Ascending aorta (tissue), 2 donors: ENCODE measurements around the gene RBM22. TPM values are rescaled to one million over a fixed set of nuclear protein-coding genes. Genes with fewer than 3 reads are reported as not detected.
A peak's percentile ranks its signal among the peaks of the same experiment; 100 is the strongest.

ENCODE experiments used
- DNase-seq, 2 donors: peaks; one replicate each; pipeline ENCODE4 v3.0.0-alpha.2; 2019; ENCODE audit warnings: low spot score in 2 of 2
- H3K27ac ChIP-seq, 2 donors: fragments of 200-600 bp; sonication (generic); one replicate each; pipeline ENCODE4 v1.5.1; 2016 to 2017; ENCODE audit warnings: mild to moderate bottlenecking in 1 of 2
- H3K27me3 ChIP-seq: fragments of 200-600 bp; sonication (generic); one replicate; pipeline ENCODE4 v1.5.1; 2017
- H3K36me3 ChIP-seq, 2 donors: fragments of 200-600 bp; sonication (generic); one replicate each; pipeline ENCODE4 v1.5.1; 2016
- H3K4me1 ChIP-seq, 2 donors: fragments of 200-600 bp; sonication (generic); one replicate each; pipeline ENCODE4 v1.5.1; 2016 to 2017; ENCODE audit warnings: mild to moderate bottlenecking in 1 of 2
- H3K4me3 ChIP-seq, 2 donors: fragments of 200-600 bp; sonication (generic); one replicate each; pipeline ENCODE4 v1.5.1; 2016 to 2017; ENCODE audit warnings: mild to moderate bottlenecking in 1 of 2
- H3K9me3 ChIP-seq, 2 donors: fragments of 200-600 bp; sonication (generic); one replicate each; pipeline ENCODE4 v1.5.1; 2016
- CTCF ChIP-seq, 3 experiments: fragments of 200-600 bp in 2 of 3; fragments of 450-650 bp in 1 of 3; sonication (generic) in 2 of 3; IDR thresholded peaks; one replicate each; pipeline ENCODE4 v1.5.1; 2016 to 2019; ENCODE audit warnings: antibody characterized with exemption in 3 of 3, mild to moderate bottlenecking in 1 of 3, moderate library complexity in 1 of 3
- intact Hi-C: fragments of 100-400 bp; cut with DNase I; formaldehyde crosslinking; loops from one replicate; pipeline ENCODE4 v1.15.1; 2023
- total RNA-seq: library from RNA; depleted of rRNA; stranded (reverse); fragments of >200 nt; gene quantifications from one replicate; pipeline ENCODE4 v1.1.0, GENCODE V29; 2016

RBM22 gene
- total RNA-seq, 1 donor from 2014 or later, result 45.3 TPM

- no peak overlapping the region for H3K27ac ChIP-seq
- peaks cover 49 to 64% of the 10 kb centered on the region in 2 donors for H3K36me3 ChIP-seq
- intact Hi-C loops, result no loop called here
- H3K27me3 ChIP-seq, result no peaks in the 10 kb centered on the region
- DNase-seq, result no peak
- no peaks in the 10 kb centered on the region for H3K9me3 ChIP-seq
- H3K4me3 ChIP-seq, result no peak overlapping the region
- no peak for TF ChIP-seq CTCF (IDR thresholded peaks at IDR 0.05)
- H3K4me1 ChIP-seq, result no peaks in the 10 kb centered on the region
Measured at GRCh38 chr5:150690760-150691159, 10.1 kb downstream of the RBM22 start.

GRCh38 chr5:150689120-150689519 is 11.7 kb downstream of the RBM22 start:
- no peak overlapping the region for H3K4me3 ChIP-seq
- peaks cover 32 to 47% of the 10 kb centered on the region in 2 donors for H3K36me3 ChIP-seq
- no peak for DNase-seq
- intact Hi-C loops, result no loop called here
- no peaks in the 10 kb centered on the region for H3K9me3 ChIP-seq
- no peaks in the 10 kb centered on the region for H3K27me3 ChIP-seq
- no peak for TF ChIP-seq CTCF (IDR thresholded peaks at IDR 0.05)
- no peak overlapping the region for H3K27ac ChIP-seq
- H3K4me1 ChIP-seq, result no peaks in the 10 kb centered on the region

- TF ChIP-seq CTCF (IDR thresholded peaks at IDR 0.05), result no peak
- H3K27me3 ChIP-seq, result no peaks in the 10 kb centered on the region
- H3K27ac ChIP-seq, result no peak overlapping the region
- intact Hi-C loops, result no loop called here
- H3K36me3 ChIP-seq, result no peaks in the 10 kb centered on the region
- no peak overlapping the region for H3K4me3 ChIP-seq
- H3K4me1 ChIP-seq, result peaks cover 32 to 40% of the 10 kb centered on the region in 2 donors
- no peaks in the 10 kb centered on the region for H3K9me3 ChIP-seq
- DNase-seq, result no peak
Measured at GRCh38 chr5:150676578-150676977, 24.3 kb downstream of the RBM22 start.

- Histone ChIP-seq H3K4me1 (peaks cover 34 to 43% of the 10 kb centered on the region in 2 donors), H3K4me3 (no peak overlapping the region), H3K27me3 (no peaks in the 10 kb centered on the region), H3K27ac (peak overlapping the region; percentile 88 to 95), H3K9me3 (no peaks in the 10 kb centered on the region), H3K36me3 (no peaks in the 10 kb centered on the region)
- intact Hi-C loops, result no loop called here
- TF ChIP-seq CTCF (IDR thresholded peaks at IDR 0.05), result no peak
- DNase-seq, result no peak
Measured at GRCh38 chr5:150675069-150675468, 25.8 kb downstream of the RBM22 start.

GRCh38 chr5:150674341-150674821 is 26.5 kb downstream of the RBM22 start:
- intact Hi-C loops, result no loop called here
- no peaks in the 10 kb centered on the region for H3K27me3 ChIP-seq
- peak overlapping the region; percentile 88 to 95 for H3K27ac ChIP-seq
- no peaks in the 10 kb centered on the region for H3K9me3 ChIP-seq
- no peak for DNase-seq
- peaks cover 34 to 43% of the 10 kb centered on the region in 2 donors for H3K4me1 ChIP-seq
- no peaks in the 10 kb centered on the region for H3K36me3 ChIP-seq
- no peak for TF ChIP-seq CTCF (IDR thresholded peaks at IDR 0.05)
- H3K4me3 ChIP-seq, result no peak overlapping the region

GRCh38 chr5:150672884-150673275 is 28.0 kb downstream of the RBM22 start:
- no peaks in the 10 kb centered on the region for H3K9me3 ChIP-seq
- peaks cover 34 to 43% of the 10 kb centered on the region in 2 donors for H3K4me1 ChIP-seq
- DNase-seq, result no peak
- TF ChIP-seq CTCF (IDR thresholded peaks at IDR 0.05), result no peak
- H3K27me3 ChIP-seq, result no peaks in the 10 kb centered on the region
- H3K4me3 ChIP-seq, result peak overlapping the region; percentile 52 to 64
- intact Hi-C loops, result no loop called here
- H3K27ac ChIP-seq, result peak overlapping the region; percentile 88 to 95
- H3K36me3 ChIP-seq, result no peaks in the 10 kb centered on the region
